A673 (cell line): ENCODE results near the gene THAP6. TPM values are rescaled to one million over a fixed set of nuclear protein-coding genes. Genes with fewer than 3 reads are reported as not detected.

Experiments used
- BruUV-seq: library from RNA; stranded (reverse); fragments of 400-500 nt; replicated peaks from 2 replicates; lab custom pipeline; 2021; lab: Mats Ljungman, UMichigan
- CTCF ChIA-PET: fragments of 300-600 bp; sonication (Branson Sonifier 250); formaldehyde crosslinking; loops from one replicate; lab custom pipeline; 2022; ENCODE audit warnings: antibody characterized with exemption; lab: Charles Lee
- POLR2A ChIA-PET: fragments of 300-600 bp; sonication (Branson Sonifier 250); formaldehyde crosslinking; loops from one replicate; lab custom pipeline; 2022; ENCODE audit warnings: antibody characterized with exemption; ENCODE audit not compliant: low non-redundant PET; lab: Charles Lee
- DNase-seq: peaks from one replicate; pipeline ENCODE4 v3.0.0-alpha.2; 2015; ENCODE audit warnings: low spot score
- H3K27ac ChIP-seq: fragments of 200-600 bp; sonication (generic); 2 replicates; pipeline ENCODE4 v1.5.1; 2016; ENCODE audit warnings: mixed run types, low read depth, mild to moderate bottlenecking, mixed read lengths, antibody characterized with exemption, low read length; ENCODE audit not compliant: poor library complexity, severe bottlenecking
- H3K27me3 ChIP-seq: fragments of 200-600 bp; sonication (generic); replicated peaks from 2 replicates; pipeline ENCODE4 v1.6.1; 2017; ENCODE audit warnings: mixed run types, low read depth, mild to moderate bottlenecking, mixed read lengths, antibody characterized with exemption, low read length; ENCODE audit not compliant: insufficient read depth, poor library complexity
- H3K36me3 ChIP-seq: fragments of 200-600 bp; sonication (generic); 2 replicates; pipeline ENCODE4 v1.6.1; 2016; ENCODE audit warnings: mixed run types, mild to moderate bottlenecking, mixed read lengths, antibody characterized with exemption, low read length; ENCODE audit not compliant: insufficient read depth, poor library complexity, severe bottlenecking
- H3K4me1 ChIP-seq: fragments of 200-600 bp; sonication (generic); 2 replicates; pipeline ENCODE4 v1.6.1; 2017; ENCODE audit warnings: mixed run types, mild to moderate bottlenecking, mixed read lengths, antibody characterized with exemption, low read length; ENCODE audit not compliant: insufficient read depth, poor library complexity, severe bottlenecking
- H3K4me3 ChIP-seq: fragments of 200-600 bp; sonication (generic); 2 replicates; pipeline ENCODE4 v1.5.1; 2016; ENCODE audit warnings: low read depth, mixed run types, mild to moderate bottlenecking, mixed read lengths, low read length; ENCODE audit not compliant: poor library complexity, severe bottlenecking
- H3K9me3 ChIP-seq: fragments of 200-600 bp; sonication (generic); 2 replicates; pipeline ENCODE4 v1.6.1; 2016; ENCODE audit warnings: mixed run types, low read depth, mild to moderate bottlenecking, mixed read lengths, antibody characterized with exemption, low read length; ENCODE audit not compliant: poor library complexity, severe bottlenecking
- CTCF ChIP-seq: fragments of 300-800, 200-600 bp; sonication (generic); conservative IDR thresholded peaks from 2 replicates; pipeline ENCODE4 v1.5.1; 2017; ENCODE audit warnings: low read depth, mild to moderate bottlenecking, antibody characterized with exemption, low read length, moderate library complexity, mixed read lengths
- EZH2 ChIP-seq: fragments of 200-600 bp; sonication (generic); IDR thresholded peaks from 2 replicates; pipeline ENCODE4 v1.6.1; 2017; ENCODE audit warnings: borderline replicate concordance, low read depth, mild to moderate bottlenecking, mixed read lengths, antibody characterized with exemption, low read length; ENCODE audit not compliant: poor library complexity, severe bottlenecking
- intact Hi-C: fragments of 100-400 bp; cut with micrococcal nuclease; formaldehyde crosslinking; loops from one replicate; pipeline ENCODE4 v1.10.0; 2022; ENCODE audit not compliant: unreplicated experiment
- total RNA-seq: library from RNA; stranded (reverse); gene quantifications from 2 replicates; pipeline ENCODE4 v1.2.3, GENCODE V29; 2021

Gene THAP6
- total RNA-seq, 1 experiment from 2014 or later, result 13.7 TPM

GRCh38 chr4:75477201-75477600 is 37.1 kb upstream of the THAP6 start:
- Histone ChIP-seq H3K36me3 (peaks cover 7% of the 10 kb centered on the region), H3K9me3 (no peaks in the 10 kb centered on the region), H3K27me3 (no peaks in the 10 kb centered on the region), H3K4me1 (no peaks in the 10 kb centered on the region), H3K27ac (no peak overlapping the region), H3K4me3 (no peak overlapping the region)
- DNase-seq, result no peak
- intact Hi-C loops, result no loop called here
- no TSS peak for BruUV-seq
- POLR2A ChIA-PET, result no interaction called here
- no peak for TF ChIP-seq EZH2
- no peak for TF ChIP-seq CTCF
- CTCF ChIA-PET, result no interaction called here

GRCh38 chr4:75484190-75484589 is 30.1 kb upstream of the THAP6 start:
- H3K27ac ChIP-seq, result no peak overlapping the region
- H3K9me3 ChIP-seq, result no peaks in the 10 kb centered on the region
- DNase-seq, result no peak
- ChIA-PET POLR2A (no interaction called here), CTCF (no interaction called here)
- no peak overlapping the region for H3K4me3 ChIP-seq
- no peaks in the 10 kb centered on the region for H3K4me1 ChIP-seq
- no peak for TF ChIP-seq EZH2
- no peak for TF ChIP-seq CTCF
- peaks cover 19% of the 10 kb centered on the region for H3K36me3 ChIP-seq
- BruUV-seq, result no TSS peak
- intact Hi-C loops, result no loop called here
- H3K27me3 ChIP-seq, result no peaks in the 10 kb centered on the region

- BruUV-seq, result no TSS peak
- intact Hi-C loops, result no loop called here
- Histone ChIP-seq H3K9me3 (no peaks in the 10 kb centered on the region), H3K27me3 (no peaks in the 10 kb centered on the region), H3K4me3 (no peak overlapping the region), H3K27ac (no peak overlapping the region), H3K4me1 (no peaks in the 10 kb centered on the region), H3K36me3 (peaks cover 19% of the 10 kb centered on the region)
- TF ChIP-seq CTCF (peak; percentile 23; the same call in 1 of the 2 replicates), EZH2 (no peak)
- POLR2A ChIA-PET, result no interaction called here
- CTCF ChIA-PET, result no interaction called here
- DNase-seq, result no peak
Measured at GRCh38 chr4:75490155-75490554, 24.1 kb upstream of the THAP6 start.
